HG02759 (cell line): ENCODE results near the gene THSD4.
"Not testable (repeated sequence)": the region's sequence is repeated elsewhere in the genome, so short reads cannot be mapped to it uniquely, and the experiment has no call there.

ENCODE experiments used
- ATAC-seq: cut with Tn5 transposase; IDR thresholded peaks from one replicate; pipeline ENCODE4 v1.9.1; 2021; ENCODE audit warnings: mild to moderate bottlenecking, moderate library complexity; ENCODE audit not compliant: unreplicated experiment

THSD4 gene

DNA sequence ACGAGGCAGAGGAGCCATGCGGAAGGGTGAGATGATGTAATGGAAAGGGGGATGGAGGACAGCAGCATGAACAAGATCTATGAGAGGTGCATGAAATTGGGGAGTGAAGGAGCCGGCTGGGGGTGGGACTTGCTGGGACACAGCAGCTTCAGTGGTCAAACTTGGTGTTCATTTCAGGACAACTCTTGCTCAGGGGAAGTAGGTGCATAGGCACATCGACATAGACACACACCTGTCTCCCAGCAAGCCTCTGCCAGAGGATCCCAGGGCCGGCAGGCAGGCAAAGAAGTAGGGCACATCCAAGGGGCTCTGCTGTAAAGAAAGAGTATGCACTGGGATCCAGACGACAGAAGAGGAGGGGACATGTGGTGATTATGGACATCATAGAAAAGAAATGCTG, 582.0 kb downstream of the THSD4 start:
- ATAC-seq: no peak

DNA sequence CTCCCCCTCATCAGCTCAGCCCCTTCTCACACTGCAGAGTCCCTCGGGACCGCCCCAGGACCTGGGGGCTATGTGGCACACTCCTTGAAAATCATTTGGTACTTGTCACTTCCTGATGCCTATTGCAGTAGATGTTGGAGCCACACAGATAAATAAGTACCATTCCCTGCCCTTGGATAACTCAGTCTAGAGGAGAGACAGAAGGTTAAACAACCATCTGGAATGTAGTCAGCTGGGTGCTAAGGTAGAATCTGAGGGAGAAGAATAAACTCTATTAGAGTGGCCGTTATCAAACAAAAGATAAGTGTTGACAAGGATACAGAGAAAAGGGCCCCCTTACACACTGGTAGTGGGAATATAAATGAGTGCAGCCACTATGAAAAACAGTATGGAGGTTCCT, 582.8 kb downstream of the THSD4 start:
- ATAC-seq: no peak

DNA sequence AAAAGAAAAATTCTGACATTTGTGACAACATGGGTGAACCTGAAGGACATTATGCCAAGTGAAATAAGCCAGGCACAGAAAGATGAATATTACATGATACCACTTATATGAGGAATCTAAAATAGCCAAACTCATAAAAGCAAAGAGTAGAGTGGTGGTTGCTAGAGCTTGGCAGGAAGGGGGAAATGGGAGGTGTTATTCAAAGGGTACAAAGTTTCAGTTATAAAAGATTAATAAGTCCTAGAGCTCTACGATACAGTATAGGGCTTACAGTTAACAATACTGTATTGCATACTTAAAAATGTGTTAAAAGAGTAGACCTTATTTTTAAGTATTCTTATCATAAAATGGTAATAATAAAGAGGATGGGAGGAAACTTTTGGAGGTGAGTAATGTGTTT, 583.5 kb downstream of the THSD4 start:
- no peak for ATAC-seq

DNA sequence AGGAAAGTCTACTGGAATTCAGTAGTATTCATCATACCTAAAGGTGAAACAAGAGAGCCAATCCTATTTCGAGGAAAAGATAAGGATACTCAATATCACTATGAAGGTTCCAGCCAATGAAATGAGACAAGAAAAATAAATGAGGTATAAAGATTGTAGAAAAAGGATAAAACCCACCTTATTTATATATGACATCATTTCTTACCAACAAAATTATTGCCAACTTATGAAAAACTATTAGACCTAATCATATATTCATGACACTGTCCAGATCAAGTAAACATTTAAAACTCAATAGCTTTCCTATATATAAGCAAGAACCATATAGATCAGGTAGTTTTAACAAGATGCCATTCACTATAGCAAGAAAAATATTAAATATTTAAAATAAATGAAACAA, 584.7 kb downstream of the THSD4 start:
- no peak for ATAC-seq

GRCh38 chr15:71701808-71702207, 586.5 kb downstream of the THSD4 start:
- ATAC-seq: no peak

- no peak for ATAC-seq
These were observed 587.2 kb downstream of the THSD4 start for GRCh38 chr15:71702496-71702895.

- ATAC-seq: no peak
These were observed 589.9 kb downstream of the THSD4 start for GRCh38 chr15:71705151-71705550.

- ATAC-seq: no peak
These were observed 591.4 kb downstream of the THSD4 start for GRCh38 chr15:71706461-71707229.

GRCh38 chr15:71707230-71708050, 592.2 kb downstream of the THSD4 start:
- ATAC-seq: no peak

DNA sequence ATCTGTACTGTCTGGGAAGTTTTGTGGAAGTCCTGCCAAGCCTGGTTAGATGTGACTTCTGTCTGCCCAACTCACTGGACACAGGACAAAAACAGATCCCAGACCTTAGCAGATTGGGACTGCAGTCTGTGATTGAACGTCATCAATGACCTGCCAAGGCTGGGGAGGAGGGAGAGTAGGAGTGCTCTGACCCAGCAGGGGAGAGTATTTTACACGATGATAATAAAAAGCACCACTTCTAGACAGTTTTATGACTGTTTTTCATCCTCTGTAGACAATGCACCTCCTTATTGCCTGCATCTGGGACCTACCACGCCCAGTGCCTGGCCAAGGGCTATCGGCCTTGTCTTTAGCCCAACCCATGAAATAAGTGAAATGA, 592.8 kb downstream of the THSD4 start:
- ATAC-seq: no peak

DNA sequence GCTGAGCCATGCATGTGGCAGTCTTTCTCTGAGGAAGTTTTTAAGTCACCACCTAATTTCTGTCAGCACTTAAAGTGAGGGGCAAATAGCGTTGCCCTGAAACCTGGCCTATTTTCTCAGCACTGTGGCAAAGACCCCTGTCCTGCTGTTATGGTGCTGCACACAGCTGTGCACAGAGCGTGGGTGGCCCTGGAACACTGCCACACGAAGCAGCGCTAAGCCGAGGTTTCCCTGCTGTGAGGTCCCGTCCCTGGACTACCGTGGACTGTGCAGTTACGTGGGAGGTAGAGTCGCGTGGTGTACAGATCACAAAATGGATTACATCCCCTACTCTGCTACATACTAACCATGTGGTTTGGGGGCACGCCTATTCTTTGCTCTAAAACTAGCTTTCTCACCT, 593.5 kb downstream of the THSD4 start:
- no peak for ATAC-seq

GRCh38 chr15:71709808-71710418, 594.6 kb downstream of the THSD4 start:
- ATAC-seq: no peak

- no peak for ATAC-seq
These were observed 596.9 kb downstream of the THSD4 start for GRCh38 chr15:71712182-71712581.

GRCh38 chr15:71713191-71713809, 598.0 kb downstream of the THSD4 start:
- ATAC-seq: no peak

DNA sequence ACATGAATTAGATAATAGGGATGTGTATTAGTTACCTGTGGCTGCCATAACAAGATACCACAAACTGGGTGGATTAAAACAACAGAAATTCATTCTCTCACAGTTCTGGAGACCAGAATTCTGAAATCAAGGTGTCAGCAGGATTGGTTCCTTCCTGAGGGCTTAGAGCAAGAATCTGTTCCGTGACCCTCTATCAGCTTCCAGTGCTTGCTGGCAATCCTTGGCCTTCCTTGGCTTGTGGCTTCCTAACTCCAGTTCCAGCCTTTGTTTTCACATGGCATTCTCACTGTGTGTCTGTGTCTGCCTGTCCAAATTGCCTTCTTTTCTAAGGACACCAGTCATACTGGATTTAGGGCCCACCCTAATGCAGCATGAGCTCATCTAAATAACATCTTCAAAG, 600.6 kb downstream of the THSD4 start:
- no peak for ATAC-seq

- ATAC-seq: no peak
These were observed 601.7 kb downstream of the THSD4 start for GRCh38 chr15:71716990-71717389.

GRCh38 chr15:71718116-71718910, 603.0 kb downstream of the THSD4 start:
- ATAC-seq: no peak

GRCh38 chr15:71723344-71723743, 608.1 kb downstream of the THSD4 start:
- ATAC-seq: no peak

GRCh38 chr15:71725207-71725955, 610.1 kb downstream of the THSD4 start:
- not testable (repeated sequence) for ATAC-seq

- no peak for ATAC-seq
These were observed 613.6 kb downstream of the THSD4 start for GRCh38 chr15:71728881-71729280.
